ENCODE data around the gene CD80.

CD80 gene

DNA sequence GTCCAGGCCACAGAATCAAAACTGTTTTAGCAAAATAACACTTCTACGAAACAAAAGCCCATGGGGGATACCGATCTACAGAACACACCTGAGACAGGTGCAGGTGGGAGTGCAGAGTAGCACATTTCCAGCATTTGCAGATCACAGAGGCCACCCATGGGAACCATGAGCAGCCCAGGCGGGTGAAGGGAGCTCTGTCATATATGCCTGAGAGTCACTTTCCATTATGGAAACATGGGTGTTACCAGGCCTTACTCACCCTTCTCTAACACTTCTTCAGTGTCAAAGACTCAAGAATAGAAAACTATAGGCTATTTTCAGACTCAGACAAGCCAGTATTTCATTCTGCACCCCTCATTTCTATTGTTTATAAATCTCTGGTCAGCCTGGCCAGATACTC lies 41.7 kb upstream of the CD80 start:
- Histone ChIP-seq H3K4ac (ENCODE audit: low read depth in 1 of 2, low read length in 2 of 2) (no peak overlapping the region), H3K4me2 (ENCODE audit: low read length, poor library complexity, severe bottlenecking) (no peak overlapping the region), H3K4me1 (ENCODE audit: control insufficient read depth, insufficient read depth, low read depth, low read length) (peaks cover 19% of the 10 kb centered on the region), H3K23ac (ENCODE audit: low read length in 2 of 2) (no peak overlapping the region), H2BK12ac (ENCODE audit: low read length in 2 of 2) (no peak overlapping the region), H3K9ac (ENCODE audit: low read length) (no peak overlapping the region), H2BK15ac (ENCODE audit: low read depth, poor library complexity, severe bottlenecking) (no peak overlapping the region), H3K9me3 (ENCODE audit: control insufficient read depth, low read length) (no peaks in the 10 kb centered on the region), H2BK5ac (ENCODE audit: low read depth, low read length, poor library complexity, severe bottlenecking) (no peak overlapping the region), H3K36me3 (ENCODE audit: control insufficient read depth in 1 of 2, insufficient read depth in 2 of 2, low read depth in 1 of 2, low read length in 2 of 2) (no peaks in the 10 kb centered on the region), H3K18ac (ENCODE audit: low read depth in 1 of 2, low read length in 2 of 2) (no peak overlapping the region), H2AFZ (ENCODE audit: low read depth, low read length) (no peak overlapping the region), H2AK5ac (ENCODE audit: low read length, severe bottlenecking) (no peak overlapping the region), H3K14ac (ENCODE audit: low read length in 2 of 2) (no peak overlapping the region), H3K27me3 (ENCODE audit: control insufficient read depth in 1 of 2, insufficient read depth in 1 of 2, low read length in 2 of 2) (no peaks in the 10 kb centered on the region), H3K79me1 (replicated peaks; ENCODE audit: low read length, poor library complexity, severe bottlenecking) (peaks cover 2% of the 10 kb centered on the region), H4K8ac (ENCODE audit: low read length) (no peak overlapping the region), H3K4me3 (ENCODE audit: insufficient read depth in 1 of 2, low read depth in 1 of 2, low read length in 2 of 2) (no peak overlapping the region), H4K91ac (ENCODE audit: low read length) (no peak overlapping the region), H3K27ac (ENCODE audit: low read length, poor library complexity, severe bottlenecking) (no peak overlapping the region), H2BK120ac (ENCODE audit: low read depth, low read length) (no peak overlapping the region)
- DNase-seq = no peak
- WGBS = 98% methylated on average over 3 of the region's 3 CpGs

DNA sequence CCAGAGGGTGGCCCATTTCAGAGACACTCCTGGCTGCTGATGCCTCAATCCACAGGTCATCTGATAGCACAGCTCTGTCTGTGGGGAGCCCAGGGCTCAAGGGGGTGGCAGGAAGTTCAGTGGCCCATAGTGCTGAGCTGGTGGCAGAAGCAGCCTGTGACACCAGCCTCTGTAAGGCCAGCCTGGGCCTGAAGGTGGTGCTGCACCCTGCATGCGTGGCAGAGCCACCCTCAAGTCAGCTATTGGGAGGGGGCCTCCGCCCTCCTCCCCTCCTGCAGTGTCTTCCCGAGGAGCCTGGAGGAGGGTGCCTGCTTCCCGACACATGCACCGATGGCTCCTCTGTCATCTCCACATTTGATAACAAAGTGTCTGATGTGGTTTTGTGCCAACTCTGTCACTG lies 41.3 kb upstream of the CD80 start:
- H3K18ac ChIP-seq (ENCODE audit: low read depth in 1 of 2, low read length in 2 of 2) = peak overlapping the region in 1 of 2 experiments; percentile 22
- H2AK5ac ChIP-seq (ENCODE audit: low read length, severe bottlenecking) = no peak overlapping the region
- WGBS = 43% methylated on average over 4 of the region's 5 CpGs
- no peak overlapping the region for H3K9ac ChIP-seq (ENCODE audit: low read length)
- H2BK5ac ChIP-seq (ENCODE audit: low read depth, low read length, poor library complexity, severe bottlenecking) = no peak overlapping the region
- no peaks in the 10 kb centered on the region for H3K27me3 ChIP-seq (ENCODE audit: control insufficient read depth in 1 of 2, insufficient read depth in 1 of 2, low read length in 2 of 2)
- DNase-seq = no peak
- no peak overlapping the region for H3K27ac ChIP-seq (ENCODE audit: low read length, poor library complexity, severe bottlenecking)
- no peak overlapping the region for H2BK15ac ChIP-seq (ENCODE audit: low read depth, poor library complexity, severe bottlenecking)
- no peak overlapping the region for H2BK120ac ChIP-seq (ENCODE audit: low read depth, low read length)
- H3K4me2 ChIP-seq (ENCODE audit: low read length, poor library complexity, severe bottlenecking) = no peak overlapping the region
- H4K8ac ChIP-seq (ENCODE audit: low read length) = no peak overlapping the region
- no peaks in the 10 kb centered on the region for H3K9me3 ChIP-seq (ENCODE audit: control insufficient read depth, low read length)
- no peak overlapping the region for H2AFZ ChIP-seq (ENCODE audit: low read depth, low read length)
- H4K91ac ChIP-seq (ENCODE audit: low read length) = no peak overlapping the region
- H3K14ac ChIP-seq (ENCODE audit: low read length in 2 of 2) = peak overlapping the region in 1 of 2 experiments; percentile 82
- peaks cover 22% of the 10 kb centered on the region for H3K4me1 ChIP-seq (ENCODE audit: control insufficient read depth, insufficient read depth, low read depth, low read length)
- H3K79me1 ChIP-seq (replicated peaks; ENCODE audit: low read length, poor library complexity, severe bottlenecking) = peaks cover 2% of the 10 kb centered on the region
- no peak overlapping the region for H3K23ac ChIP-seq (ENCODE audit: low read length in 2 of 2)
- H3K36me3 ChIP-seq (ENCODE audit: control insufficient read depth in 1 of 2, insufficient read depth in 2 of 2, low read depth in 1 of 2, low read length in 2 of 2) = no peaks in the 10 kb centered on the region
- peak overlapping the region in 1 of 2 experiments; percentile 23 for H2BK12ac ChIP-seq (ENCODE audit: low read length in 2 of 2)
- no peak overlapping the region for H3K4ac ChIP-seq (ENCODE audit: low read depth in 1 of 2, low read length in 2 of 2)
- no peak overlapping the region for H3K4me3 ChIP-seq (ENCODE audit: insufficient read depth in 1 of 2, low read depth in 1 of 2, low read length in 2 of 2)

GRCh38 chr3:119599558-119600174 lies 40.3 kb upstream of the CD80 start:
- Histone ChIP-seq H2AK5ac (ENCODE audit: low read length, severe bottlenecking) (peak overlapping the region; percentile 82), H3K4me1 (ENCODE audit: control insufficient read depth, insufficient read depth, low read depth, low read length) (peaks cover 21% of the 10 kb centered on the region), H3K4me2 (ENCODE audit: low read length, poor library complexity, severe bottlenecking) (no peak overlapping the region), H3K27me3 (ENCODE audit: control insufficient read depth in 1 of 2, insufficient read depth in 1 of 2, low read length in 2 of 2) (no peaks in the 10 kb centered on the region), H3K79me1 (replicated peaks; ENCODE audit: low read length, poor library complexity, severe bottlenecking) (peaks cover 2% of the 10 kb centered on the region), H3K4me3 (ENCODE audit: insufficient read depth in 1 of 2, low read depth in 1 of 2, low read length in 2 of 2) (no peak overlapping the region), H2BK15ac (ENCODE audit: low read depth, poor library complexity, severe bottlenecking) (no peak overlapping the region), H3K18ac (ENCODE audit: low read depth in 1 of 2, low read length in 2 of 2) (no peak overlapping the region), H3K9ac (ENCODE audit: low read length) (no peak overlapping the region), H3K36me3 (ENCODE audit: control insufficient read depth in 1 of 2, insufficient read depth in 2 of 2, low read depth in 1 of 2, low read length in 2 of 2) (no peaks in the 10 kb centered on the region), H3K4ac (ENCODE audit: low read depth in 1 of 2, low read length in 2 of 2) (no peak overlapping the region), H3K9me3 (ENCODE audit: control insufficient read depth, low read length) (no peaks in the 10 kb centered on the region), H4K8ac (ENCODE audit: low read length) (no peak overlapping the region), H2BK5ac (ENCODE audit: low read depth, low read length, poor library complexity, severe bottlenecking) (no peak overlapping the region), H2BK120ac (ENCODE audit: low read depth, low read length) (no peak overlapping the region), H3K23ac (ENCODE audit: low read length in 2 of 2) (no peak overlapping the region), H2AFZ (ENCODE audit: low read depth, low read length) (no peak overlapping the region), H4K91ac (ENCODE audit: low read length) (no peak overlapping the region), H3K27ac (ENCODE audit: low read length, poor library complexity, severe bottlenecking) (no peak overlapping the region), H2BK12ac (ENCODE audit: low read length in 2 of 2) (no peak overlapping the region), H3K14ac (ENCODE audit: low read length in 2 of 2) (no peak overlapping the region)
- WGBS = 95% methylated on average over 4 of the region's 6 CpGs
- no peak for DNase-seq

DNA sequence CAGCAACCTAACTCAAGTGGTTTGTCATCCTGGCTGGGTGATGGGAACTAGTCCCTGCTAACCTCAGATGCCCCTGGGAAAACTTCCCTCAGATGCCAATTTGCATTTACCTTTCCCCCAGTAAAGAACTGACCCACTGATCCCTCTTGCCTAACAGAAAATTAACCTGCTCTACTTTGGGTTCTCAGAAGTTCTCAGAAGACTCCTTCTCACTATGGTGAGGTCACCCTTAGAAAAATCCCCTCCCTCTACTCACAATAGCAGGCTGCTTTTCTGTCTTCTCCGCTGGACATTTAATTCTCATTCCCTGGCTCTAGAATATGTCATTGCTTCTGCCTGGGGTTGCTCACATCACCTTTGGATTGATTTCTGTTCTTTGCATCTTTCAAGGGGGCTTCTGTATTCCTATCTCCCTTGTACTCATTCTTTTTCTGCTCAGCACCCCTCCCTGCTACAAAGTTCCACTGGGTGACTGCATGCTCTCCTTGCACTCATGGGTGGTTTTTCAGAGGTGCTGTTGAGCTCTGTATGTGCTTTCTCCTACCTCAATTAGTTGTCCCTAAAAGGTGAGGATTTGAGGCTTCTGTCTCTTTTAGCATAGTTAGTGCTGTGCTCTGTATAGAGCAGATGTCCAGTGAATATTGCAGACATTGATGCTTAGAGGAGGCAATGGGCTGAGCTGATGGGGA lies 39.1 kb upstream of the CD80 start:
- DNase-seq = no peak
- Histone ChIP-seq H3K9me3 (ENCODE audit: control insufficient read depth, low read length) (no peaks in the 10 kb centered on the region), H4K91ac (ENCODE audit: low read length) (no peak overlapping the region), H3K27ac (ENCODE audit: low read length, poor library complexity, severe bottlenecking) (no peak overlapping the region), H3K4ac (ENCODE audit: low read depth in 1 of 2, low read length in 2 of 2) (no peak overlapping the region), H3K36me3 (ENCODE audit: control insufficient read depth in 1 of 2, insufficient read depth in 2 of 2, low read depth in 1 of 2, low read length in 2 of 2) (no peaks in the 10 kb centered on the region), H2AFZ (ENCODE audit: low read depth, low read length) (no peak overlapping the region), H3K4me3 (ENCODE audit: insufficient read depth in 1 of 2, low read depth in 1 of 2, low read length in 2 of 2) (no peak overlapping the region), H3K18ac (ENCODE audit: low read depth in 1 of 2, low read length in 2 of 2) (no peak overlapping the region), H3K79me1 (replicated peaks; ENCODE audit: low read length, poor library complexity, severe bottlenecking) (peaks cover 2% of the 10 kb centered on the region), H3K14ac (ENCODE audit: low read length in 2 of 2) (no peak overlapping the region), H4K8ac (ENCODE audit: low read length) (no peak overlapping the region), H3K9ac (ENCODE audit: low read length) (no peak overlapping the region), H3K4me1 (ENCODE audit: control insufficient read depth, insufficient read depth, low read depth, low read length) (peaks cover 21% of the 10 kb centered on the region), H2BK15ac (ENCODE audit: low read depth, poor library complexity, severe bottlenecking) (no peak overlapping the region), H3K23ac (ENCODE audit: low read length in 2 of 2) (no peak overlapping the region), H2BK5ac (ENCODE audit: low read depth, low read length, poor library complexity, severe bottlenecking) (no peak overlapping the region), H3K27me3 (ENCODE audit: control insufficient read depth in 1 of 2, insufficient read depth in 1 of 2, low read length in 2 of 2) (no peaks in the 10 kb centered on the region), H2AK5ac (ENCODE audit: low read length, severe bottlenecking) (peak overlapping the region; percentile 64), H3K4me2 (ENCODE audit: low read length, poor library complexity, severe bottlenecking) (no peak overlapping the region), H2BK120ac (ENCODE audit: low read depth, low read length) (no peak overlapping the region), H2BK12ac (ENCODE audit: low read length in 2 of 2) (no peak overlapping the region)
- 90% methylated on average over 1 of the region's 1 CpG for WGBS
